ENCODE measurements around the gene FCRLB. TPM values are rescaled to one million over a fixed set of nuclear protein-coding genes. Genes with fewer than 3 reads are reported as not detected.

FCRLB gene
- total RNA-seq, 3 donors from 2014 or later: 0.15 to 1.1 (median 0.33) TPM

- H3K27me3 ChIP-seq: no peaks in the 10 kb centered on the region
- no peaks in the 10 kb centered on the region for H3K4me1 ChIP-seq
- intact Hi-C loops (cut with DNase I; ENCODE audit: low total_unique reads): no loop called here
- no peak for DNase-seq (ENCODE audit: low spot score in 2 of 2)
- H3K27ac ChIP-seq: no peak overlapping the region
- H3K9me3 ChIP-seq: no peaks in the 10 kb centered on the region
- no peak for TF ChIP-seq POLR2A (IDR thresholded peaks at IDR 0.05)
- no peak for TF ChIP-seq POLR2AphosphoS5 (IDR thresholded peaks at IDR 0.05)
- TF ChIP-seq CTCF (IDR thresholded peaks at IDR 0.05): no peak
- H3K4me3 ChIP-seq: no peak overlapping the region
- no peaks in the 10 kb centered on the region for H3K36me3 ChIP-seq
Observed at GRCh38 chr1:161731981-161732718, 10.8 kb downstream of the FCRLB start.

DNA sequence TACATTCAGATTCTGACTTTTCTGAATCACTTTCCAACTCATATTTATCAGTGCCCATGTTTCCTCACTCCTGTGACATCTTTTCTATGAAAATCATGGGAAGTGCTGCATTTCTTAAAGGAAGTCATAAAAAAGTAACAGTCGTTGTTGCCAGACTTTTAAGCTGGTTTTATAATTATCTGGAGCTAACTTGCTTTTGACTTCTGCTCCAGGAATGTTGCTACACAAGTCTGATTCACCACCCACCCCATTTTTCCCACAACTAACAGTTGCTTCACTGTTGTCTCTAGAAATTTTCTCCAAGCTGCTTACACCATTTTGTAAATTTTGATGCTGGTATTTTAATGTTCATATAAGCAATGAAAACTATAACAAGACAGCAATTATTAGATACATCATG lies 12.2 kb downstream of the FCRLB start:
- intact Hi-C loops (cut with DNase I; ENCODE audit: low total_unique reads): no loop called here
- H3K36me3 ChIP-seq: no peaks in the 10 kb centered on the region
- H3K4me3 ChIP-seq: no peak overlapping the region

DNA sequence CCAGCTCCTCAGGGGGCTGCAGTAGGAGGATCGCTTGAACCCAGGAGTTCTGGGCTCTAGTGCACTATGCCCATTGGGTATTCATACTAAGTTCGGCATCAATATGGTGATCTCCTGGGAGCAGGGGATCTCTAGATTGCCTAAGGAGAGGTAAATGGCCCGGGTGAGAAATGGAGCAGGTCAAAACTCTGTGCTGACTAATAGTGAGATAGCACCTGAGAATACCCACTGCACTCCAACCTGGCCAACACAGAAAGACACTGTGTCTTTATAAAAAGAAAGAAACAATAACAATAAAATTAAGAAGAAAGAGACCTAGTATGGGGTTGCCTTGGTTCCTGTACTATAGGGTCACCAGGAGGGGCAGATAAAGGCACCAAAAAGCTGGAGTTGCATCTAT lies 14.5 kb downstream of the FCRLB start:
- DNase-seq (ENCODE audit: low spot score in 2 of 2): no peak
- H3K4me1 ChIP-seq: no peaks in the 10 kb centered on the region
- TF ChIP-seq CTCF (IDR thresholded peaks at IDR 0.05) (no peak), POLR2A (IDR thresholded peaks at IDR 0.05) (no peak), POLR2AphosphoS5 (IDR thresholded peaks at IDR 0.05) (no peak)
- intact Hi-C loops (cut with DNase I; ENCODE audit: low total_unique reads): no loop called here
- no peak overlapping the region for H3K4me3 ChIP-seq
- no peaks in the 10 kb centered on the region for H3K36me3 ChIP-seq
- no peak overlapping the region for H3K27ac ChIP-seq
- no peaks in the 10 kb centered on the region for H3K27me3 ChIP-seq
- H3K9me3 ChIP-seq: no peaks in the 10 kb centered on the region

More for the DNA sequence above, 12.2 kb downstream of the FCRLB start:
- Histone ChIP-seq H3K9me3 (no peaks in the 10 kb centered on the region), H3K27me3 (no peaks in the 10 kb centered on the region), H3K27ac (peak overlapping the region; percentile 33 to 35), H3K4me1 (no peaks in the 10 kb centered on the region)
- TF ChIP-seq POLR2AphosphoS5 (IDR thresholded peaks at IDR 0.05): no peak
- TF ChIP-seq CTCF (IDR thresholded peaks at IDR 0.05): no peak
- no peak for TF ChIP-seq POLR2A (IDR thresholded peaks at IDR 0.05)
- DNase-seq (ENCODE audit: low spot score in 2 of 2): no peak

- DNase-seq (ENCODE audit: low spot score in 2 of 2): no peak
- Histone ChIP-seq H3K27me3 (no peaks in the 10 kb centered on the region), H3K4me1 (no peaks in the 10 kb centered on the region), H3K27ac (no peak overlapping the region), H3K4me3 (no peak overlapping the region), H3K36me3 (no peaks in the 10 kb centered on the region), H3K9me3 (no peaks in the 10 kb centered on the region)
- TF ChIP-seq CTCF (IDR thresholded peaks at IDR 0.05) (no peak), POLR2AphosphoS5 (IDR thresholded peaks at IDR 0.05) (no peak), POLR2A (IDR thresholded peaks at IDR 0.05) (no peak)
- intact Hi-C loops (cut with DNase I; ENCODE audit: low total_unique reads): no loop called here
Observed at GRCh38 chr1:161736335-161736969, 15.1 kb downstream of the FCRLB start.

- no peaks in the 10 kb centered on the region for H3K36me3 ChIP-seq
Observed at GRCh38 chr1:161737625-161738024, 16.3 kb downstream of the FCRLB start.

More at GRCh38 chr1:161737625-161738024, 16.3 kb downstream of the FCRLB start:
- Histone ChIP-seq H3K27me3 (no peaks in the 10 kb centered on the region), H3K4me3 (no peak overlapping the region), H3K27ac (no peak overlapping the region), H3K4me1 (no peaks in the 10 kb centered on the region), H3K9me3 (no peaks in the 10 kb centered on the region)
- intact Hi-C loops (cut with DNase I; ENCODE audit: low total_unique reads): no loop called here
- DNase-seq (ENCODE audit: low spot score in 2 of 2): no peak
- TF ChIP-seq CTCF (IDR thresholded peaks at IDR 0.05) (no peak), POLR2AphosphoS5 (IDR thresholded peaks at IDR 0.05) (no peak), POLR2A (IDR thresholded peaks at IDR 0.05) (no peak)

All from breast epithelium (tissue), 4 donors.